GM23338 (cell line): ENCODE results near the gene FGD4. TPM values are rescaled to one million over a fixed set of nuclear protein-coding genes. Genes with fewer than 3 reads are reported as not detected.

ENCODE experiments used
- ATAC-seq: fragments of 200-7000 bp; cut with Tn5 transposase; 3 replicates; pipeline ENCODE4 v1.9.1; 2020
- DNase-seq: peaks from one replicate; pipeline ENCODE4 v3.0.0-alpha.2; 2015; ENCODE audit warnings: low spot score
- H2AFZ ChIP-seq: fragments of 200-600 bp; sonication (generic); 2 replicates; pipeline ENCODE4 v1.8.0; 2016; ENCODE audit warnings: antibody characterized with exemption, mild to moderate bottlenecking, moderate library complexity
- H3F3A ChIP-seq: fragments of 200-600 bp; sonication (generic); replicated peaks from 2 replicates; pipeline ENCODE4 v1.8.0; 2017; ENCODE audit warnings: antibody characterized with exemption, mixed run types, low read depth
- H3K27ac ChIP-seq: fragments of 200-600 bp; sonication (generic); 2 replicates; pipeline ENCODE4 v1.6.1; 2016; ENCODE audit warnings: low read depth
- H3K27me3 ChIP-seq: fragments of 200-600 bp; sonication (generic); 2 replicates; pipeline ENCODE4 v1.8.0; 2016; ENCODE audit warnings: mild to moderate bottlenecking, mixed run types, moderate library complexity; ENCODE audit not compliant: insufficient read depth
- H3K36me3 ChIP-seq: fragments of 200-600 bp; sonication (generic); 2 replicates; pipeline ENCODE4 v1.8.0; 2016; ENCODE audit warnings: mild to moderate bottlenecking; ENCODE audit not compliant: insufficient read depth
- H3K4me1 ChIP-seq: fragments of 200-600 bp; sonication (generic); 2 replicates; pipeline ENCODE4 v1.8.0; 2016; ENCODE audit warnings: mild to moderate bottlenecking, moderate library complexity; ENCODE audit not compliant: insufficient read depth
- H3K4me2 ChIP-seq: fragments of 200-600 bp; sonication (generic); 2 replicates; pipeline ENCODE4 v1.7.1; 2017; ENCODE audit warnings: mixed run types
- H3K4me3 ChIP-seq: fragments of 200-600 bp; sonication (generic); 2 replicates; pipeline ENCODE4 v1.6.1; 2016; ENCODE audit warnings: mixed run types
- H3K79me2 ChIP-seq: fragments of 200-600 bp; sonication (generic); replicated peaks from 2 replicates; pipeline ENCODE4 v1.8.0; 2017; ENCODE audit warnings: mild to moderate bottlenecking; ENCODE audit not compliant: insufficient read depth
- H3K9me2 ChIP-seq: fragments of 200-600 bp; sonication (generic); 2 replicates; pipeline ENCODE4 v1.8.0; 2017; ENCODE audit not compliant: insufficient read depth
- H4K20me1 ChIP-seq: fragments of 200-600 bp; sonication (generic); replicated peaks from 2 replicates; pipeline ENCODE4 v1.8.0; 2017; ENCODE audit warnings: mild to moderate bottlenecking; ENCODE audit not compliant: insufficient read depth
- H3K27ac Mint-ChIP-seq: 2 replicates; pipeline ENCODE4 v1.8.0; 2020; ENCODE audit warnings: inconsistent platforms, mild to moderate bottlenecking, moderate library complexity, mixed read lengths
- H3K27me3 Mint-ChIP-seq: 3 replicates; pipeline ENCODE4 v1.8.0; 2022; ENCODE audit warnings: low read depth, mild to moderate bottlenecking, moderate library complexity, mixed read lengths, inconsistent platforms; ENCODE audit not compliant: insufficient read depth, poor library complexity
- H3K36me3 Mint-ChIP-seq: 3 replicates; pipeline ENCODE4 v1.8.0; 2021; ENCODE audit warnings: low read depth, mild to moderate bottlenecking, inconsistent platforms, moderate library complexity, mixed read lengths
- H3K4me1 Mint-ChIP-seq: 3 replicates; pipeline ENCODE4 v1.8.0; 2020; ENCODE audit warnings: mild to moderate bottlenecking, inconsistent platforms, mixed read lengths
- H3K4me3 Mint-ChIP-seq: 3 replicates; pipeline ENCODE4 v1.8.0; 2021; ENCODE audit warnings: moderate library complexity, mild to moderate bottlenecking, inconsistent platforms, mixed read lengths
- H3K9me3 Mint-ChIP-seq: 3 replicates; pipeline ENCODE4 v1.8.0; 2020; ENCODE audit warnings: moderate library complexity, mild to moderate bottlenecking, inconsistent platforms, mixed read lengths
- CREB1 ChIP-seq: fragments of 250-450 bp; sonication (Bioruptor Pico); IDR thresholded peaks from 2 replicates; pipeline ENCODE4 v1.5.0; 2020; ENCODE audit warnings: low read depth, mild to moderate bottlenecking, moderate library complexity
- ETS1 ChIP-seq: IDR thresholded peaks from 2 replicates; pipeline ENCODE4 v1.6.1; 2016; ENCODE audit warnings: antibody characterized with exemption
- NANOG ChIP-seq: IDR thresholded peaks from 2 replicates; pipeline ENCODE4 v1.6.1; 2016; ENCODE audit warnings: antibody characterized with exemption, borderline replicate concordance
- POLR2AphosphoS5 ChIP-seq: IDR thresholded peaks from 2 replicates; pipeline ENCODE4 v1.6.1; 2016; ENCODE audit warnings: antibody characterized with exemption, low read depth
- REST ChIP-seq: IDR thresholded peaks from one replicate; pipeline ENCODE4 v1.6.1; 2018; ENCODE audit warnings: antibody characterized with exemption; ENCODE audit not compliant: unreplicated experiment
- STAT1 ChIP-seq: IDR thresholded peaks from one replicate; pipeline ENCODE4 v1.6.1; 2016; ENCODE audit warnings: antibody characterized with exemption; ENCODE audit not compliant: unreplicated experiment
- ZNF114 ChIP-seq: fragments of 250-450 bp; sonication (Bioruptor Pico); IDR thresholded peaks from 2 replicates; pipeline ENCODE4 v1.5.0; 2020; ENCODE audit warnings: mild to moderate bottlenecking, moderate library complexity
- ZNF331 ChIP-seq: fragments of 250-450 bp; sonication (Bioruptor Pico); IDR thresholded peaks from 2 replicates; pipeline ENCODE4 v1.5.0; 2020; ENCODE audit warnings: low read depth, mild to moderate bottlenecking, moderate library complexity
- ZNF462 ChIP-seq: fragments of 250-450 bp; sonication (Bioruptor Pico); IDR thresholded peaks from 2 replicates; pipeline ENCODE4 v1.5.0; 2020; ENCODE audit warnings: mild to moderate bottlenecking, moderate library complexity
- polyA plus RNA-seq: library from polyadenylated mRNA; unstranded; fragments of >200 nt; fragmentation: Nextera tagmentation; extraction: Ambion mirVana; gene quantifications from 2 replicates; pipeline ENCODE4 v1.2.1, GENCODE V29; 2016
- total RNA-seq: library from RNA; depleted of rRNA; stranded (reverse); fragments of >200 nt; shearing (Covaris generic); gene quantifications from 2 replicates; pipeline ENCODE4 v1.2.3, GENCODE V29; 2014
- TF ChIP-seq, protein P1 (sequence below), 2 experiments: fragments of 200-600 bp in 1 of 2; sonication (generic) in 1 of 2; conservative IDR thresholded peaks; 2 replicates each; pipeline versions ENCODE4 v1.5.1 to v1.6.1; 2016 to 2017; ENCODE audit warnings: antibody characterized with exemption in 2 of 2, low read depth in 2 of 2, mild to moderate bottlenecking in 2 of 2, moderate library complexity in 1 of 2

FGD4 gene
- total and polyA plus RNA-seq, 2 experiments from 2014 or later, result 24.3 to 54.3 TPM

- ATAC-seq, result no peak
These were observed 38.4 kb upstream of the FGD4 start for GRCh38 chr12:32360956-32361355.

More at GRCh38 chr12:32360956-32361355, 38.4 kb upstream of the FGD4 start:
- Histone ChIP-seq H3K4me2 (no peak overlapping the region), H3K27me3 (no peaks in the 10 kb centered on the region), H3K27ac (no peak overlapping the region), H3K36me3 (no peaks in the 10 kb centered on the region), H2AFZ (no peak overlapping the region), H3F3A (no peaks in the 10 kb centered on the region; the same call in 1 of the 2 replicates), H3K4me3 (no peak overlapping the region), H3K4me1 (peaks cover 18% of the 10 kb centered on the region), H3K9me2 (no peaks in the 10 kb centered on the region), H3K79me2 (no peaks in the 10 kb centered on the region), H4K20me1 (no peaks in the 10 kb centered on the region)
- H3K9me3 Mint-ChIP-seq, result no peaks in the 10 kb centered on the region
- H3K4me3 Mint-ChIP-seq, result no peak overlapping the region
- peaks cover 6% of the 10 kb centered on the region for H3K27me3 Mint-ChIP-seq
- H3K4me1 Mint-ChIP-seq, result peaks cover 26% of the 10 kb centered on the region
- H3K27ac Mint-ChIP-seq, result no peak overlapping the region
- no peak for TF ChIP-seq ZNF114 (CRISPR knock-in tag)
- no peak for TF ChIP-seq ETS1
- TF ChIP-seq ZNF331 (CRISPR knock-in tag), result no peak
- no peak for TF ChIP-seq CREB1 (CRISPR knock-in tag)
- TF ChIP-seq, protein P1, sequence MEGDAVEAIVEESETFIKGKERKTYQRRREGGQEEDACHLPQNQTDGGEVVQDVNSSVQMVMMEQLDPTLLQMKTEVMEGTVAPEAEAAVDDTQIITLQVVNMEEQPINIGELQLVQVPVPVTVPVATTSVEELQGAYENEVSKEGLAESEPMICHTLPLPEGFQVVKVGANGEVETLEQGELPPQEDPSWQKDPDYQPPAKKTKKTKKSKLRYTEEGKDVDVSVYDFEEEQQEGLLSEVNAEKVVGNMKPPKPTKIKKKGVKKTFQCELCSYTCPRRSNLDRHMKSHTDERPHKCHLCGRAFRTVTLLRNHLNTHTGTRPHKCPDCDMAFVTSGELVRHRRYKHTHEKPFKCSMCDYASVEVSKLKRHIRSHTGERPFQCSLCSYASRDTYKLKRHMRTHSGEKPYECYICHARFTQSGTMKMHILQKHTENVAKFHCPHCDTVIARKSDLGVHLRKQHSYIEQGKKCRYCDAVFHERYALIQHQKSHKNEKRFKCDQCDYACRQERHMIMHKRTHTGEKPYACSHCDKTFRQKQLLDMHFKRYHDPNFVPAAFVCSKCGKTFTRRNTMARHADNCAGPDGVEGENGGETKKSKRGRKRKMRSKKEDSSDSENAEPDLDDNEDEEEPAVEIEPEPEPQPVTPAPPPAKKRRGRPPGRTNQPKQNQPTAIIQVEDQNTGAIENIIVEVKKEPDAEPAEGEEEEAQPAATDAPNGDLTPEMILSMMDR (conservative IDR thresholded peaks at IDR 0.05; ENCODE audit: low read depth in 2 of 2), result no peak
- no peak for TF ChIP-seq REST
- TF ChIP-seq POLR2AphosphoS5, result no peak
- TF ChIP-seq STAT1, result no peak
- TF ChIP-seq ZNF462 (CRISPR knock-in tag), result no peak
- TF ChIP-seq NANOG, result no peak
- DNase-seq, result no peak
- H3K36me3 Mint-ChIP-seq, result no peaks in the 10 kb centered on the region; the same call in 1 of the 3 replicates
